HG02884 (cell line): ENCODE results near the gene DNAJB2.
"Not testable (repeated sequence)": the region's sequence is repeated elsewhere in the genome, so short reads cannot be mapped to it uniquely, and the experiment has no call there.

Source experiments
- ATAC-seq: cut with Tn5 transposase; IDR thresholded peaks from one replicate; pipeline ENCODE4 v1.9.1; 2021; ENCODE audit warnings: mild to moderate bottlenecking, moderate library complexity; ENCODE audit not compliant: unreplicated experiment

DNAJB2 gene

DNA sequence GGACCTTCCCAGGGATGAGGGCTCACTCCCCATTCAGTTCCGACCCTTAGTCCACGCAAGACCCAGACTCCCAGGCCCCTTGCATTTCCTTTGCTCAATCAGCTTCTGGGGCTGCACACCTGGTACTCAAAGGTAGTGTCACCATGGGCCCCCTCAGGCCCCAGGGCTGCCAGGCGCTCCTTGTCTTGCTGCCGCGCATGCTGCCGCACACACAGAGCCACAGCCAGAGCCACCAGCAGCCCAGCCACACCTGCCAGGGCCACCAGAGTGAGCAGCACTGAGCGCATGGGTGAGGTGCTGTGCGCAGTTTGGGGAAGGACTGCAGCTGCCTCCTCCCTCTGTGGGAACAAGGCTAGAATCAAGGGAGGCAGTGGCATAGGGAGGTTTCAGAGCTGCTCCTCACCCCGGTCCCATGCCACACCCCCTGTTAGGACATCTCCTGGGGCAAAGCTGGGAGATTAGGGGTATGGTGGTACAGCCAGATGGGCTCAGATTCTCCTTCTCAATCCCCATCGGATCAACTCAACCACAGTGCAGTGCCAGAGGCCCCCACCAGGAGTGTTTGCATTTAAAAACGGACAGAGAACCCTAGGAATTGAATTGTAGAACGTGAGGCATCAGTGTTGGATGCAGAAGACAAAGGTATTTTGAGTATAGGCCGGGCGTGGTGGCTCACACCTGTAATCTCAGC, 18.7 kb downstream of the DNAJB2 start:
- no peak for ATAC-seq

DNA sequence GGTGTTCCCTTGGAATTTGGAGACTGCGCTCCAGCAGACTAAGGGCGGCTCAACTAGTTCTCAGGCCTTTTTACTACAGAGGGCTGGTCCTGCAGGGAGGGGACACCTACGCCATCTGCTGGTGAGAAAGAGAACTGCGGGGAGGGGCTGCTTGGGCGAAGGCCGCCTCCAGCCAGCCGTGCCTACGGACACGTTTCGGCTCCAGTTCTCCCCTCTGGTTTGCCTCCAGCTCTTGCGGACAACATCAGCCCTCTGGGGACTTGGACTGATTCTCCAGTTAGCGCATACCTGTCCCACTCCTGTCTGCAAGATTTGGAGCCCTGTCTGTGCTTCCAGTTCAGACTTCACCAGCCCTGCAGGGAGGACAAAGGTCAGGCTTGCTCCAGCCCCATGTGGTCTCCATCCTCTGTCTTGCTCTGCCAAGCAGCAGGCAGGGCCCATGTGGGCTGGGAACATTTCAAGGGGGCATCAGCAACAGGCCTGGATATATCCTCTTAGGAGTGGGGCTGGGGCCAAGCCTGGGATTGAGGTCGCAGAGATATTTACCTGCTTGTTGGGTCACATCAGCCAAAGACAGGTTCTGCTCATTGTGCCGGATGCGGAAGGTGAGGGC, 19.7 kb downstream of the DNAJB2 start:
- peak; percentile 45 for ATAC-seq

DNA sequence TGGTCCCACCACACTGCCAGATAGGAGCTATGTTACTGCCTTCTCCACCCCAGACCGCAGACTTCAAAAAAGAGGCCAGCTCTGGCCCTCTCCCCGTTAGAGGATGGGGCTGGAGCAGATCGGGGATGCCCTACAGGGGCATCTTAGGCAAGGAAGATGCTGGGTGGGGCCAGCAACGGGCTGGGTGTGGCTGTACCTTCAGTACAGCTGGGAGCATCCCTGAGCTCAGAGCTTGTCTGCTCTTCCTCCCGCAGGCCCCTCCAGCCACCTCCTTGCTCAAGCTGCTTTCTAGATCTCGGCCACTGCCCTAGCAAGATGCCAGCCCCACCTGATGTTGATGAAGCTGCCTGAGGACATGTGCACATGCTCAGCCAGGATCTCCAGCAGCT, 20.2 kb downstream of the DNAJB2 start:
- no peak for ATAC-seq

GRCh38 chr2:219300022-219300421, 20.9 kb downstream of the DNAJB2 start:
- ATAC-seq = no peak

- no peak for ATAC-seq
Observed at GRCh38 chr2:219302412-219302968, 23.3 kb downstream of the DNAJB2 start.

DNA sequence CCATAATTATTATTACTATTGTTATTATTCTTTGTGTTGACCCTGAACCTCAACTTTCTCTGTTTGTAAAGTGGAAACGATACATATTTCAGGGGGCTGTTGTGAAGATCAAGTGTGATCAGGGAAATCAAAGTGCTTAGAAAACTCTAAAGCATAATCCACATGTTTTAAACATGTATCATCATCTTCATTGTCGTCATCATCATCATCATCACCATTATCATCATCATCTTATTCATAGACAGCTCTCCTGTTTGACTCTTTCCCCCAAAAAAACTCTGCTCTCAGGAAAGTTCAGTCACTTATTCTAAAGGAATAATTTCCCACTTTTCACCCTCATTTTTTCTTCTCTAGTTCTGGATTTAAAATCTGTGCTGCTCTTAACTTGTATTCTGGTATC, 25.1 kb downstream of the DNAJB2 start:
- no peak for ATAC-seq

- no peak for ATAC-seq
Observed at GRCh38 chr2:219306047-219306446, 26.9 kb downstream of the DNAJB2 start.

GRCh38 chr2:219308142-219309101, 29.3 kb downstream of the DNAJB2 start:
- no peak for ATAC-seq

DNA sequence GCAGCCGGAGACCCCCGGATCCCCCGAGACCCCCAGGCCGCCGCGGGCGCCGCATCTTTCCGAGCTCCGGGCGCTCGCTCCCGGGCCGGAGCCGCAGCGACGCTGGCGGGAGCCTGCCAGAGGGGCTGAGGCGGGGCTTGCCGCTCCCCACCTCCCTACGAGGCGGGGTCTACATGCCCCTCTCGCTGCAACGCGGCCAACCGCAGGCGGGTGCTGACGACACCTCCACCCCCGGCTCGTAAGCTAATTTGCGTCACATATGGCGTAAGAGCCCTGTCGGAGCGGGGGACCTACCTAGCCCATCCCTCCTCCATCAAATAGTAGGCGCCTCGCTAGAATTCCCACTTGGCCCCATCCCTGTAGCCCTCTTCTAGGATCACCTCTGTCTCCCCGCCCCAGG, 30.1 kb downstream of the DNAJB2 start, which contains the start of gene PTPRN:
TSS of gene PTPRN (minus strand) at position 124 of the 400 bp plus-strand sequence. CDS start at position 55, 69 bp downstream.
- ATAC-seq = no peak

DNA sequence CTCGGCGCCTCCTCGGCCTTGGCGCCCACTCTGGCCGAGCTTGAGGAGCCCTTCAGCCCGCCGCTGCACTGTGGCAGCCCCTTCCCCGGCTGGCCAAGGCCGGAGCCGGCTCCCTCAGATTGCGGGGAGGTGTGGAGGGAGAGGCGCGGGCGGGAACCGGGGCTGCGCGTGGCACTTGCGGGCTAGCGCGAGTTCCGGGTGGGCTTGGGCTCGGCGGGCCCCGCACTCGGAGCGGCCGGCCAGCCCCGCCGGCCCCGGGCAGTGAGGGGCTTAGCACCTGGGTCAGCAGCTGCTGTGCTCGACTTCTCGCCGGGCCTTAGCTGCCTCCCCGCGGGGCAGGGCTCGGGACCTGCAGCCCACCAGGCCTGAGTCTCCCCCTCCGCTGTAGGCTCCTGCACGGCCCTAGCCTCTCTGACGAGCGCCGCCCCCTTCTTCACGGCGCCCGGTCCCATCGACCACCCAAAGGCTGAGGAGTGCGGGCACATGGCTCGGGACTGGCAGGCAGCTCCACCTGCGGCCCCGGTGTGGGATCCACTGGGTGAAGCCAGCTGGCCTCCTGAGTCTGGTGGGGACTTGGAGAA, 33.6 kb downstream of the DNAJB2 start:
- not testable (repeated sequence) for ATAC-seq

- no peak for ATAC-seq
Observed at GRCh38 chr2:219314804-219315468, 35.8 kb downstream of the DNAJB2 start.

DNA sequence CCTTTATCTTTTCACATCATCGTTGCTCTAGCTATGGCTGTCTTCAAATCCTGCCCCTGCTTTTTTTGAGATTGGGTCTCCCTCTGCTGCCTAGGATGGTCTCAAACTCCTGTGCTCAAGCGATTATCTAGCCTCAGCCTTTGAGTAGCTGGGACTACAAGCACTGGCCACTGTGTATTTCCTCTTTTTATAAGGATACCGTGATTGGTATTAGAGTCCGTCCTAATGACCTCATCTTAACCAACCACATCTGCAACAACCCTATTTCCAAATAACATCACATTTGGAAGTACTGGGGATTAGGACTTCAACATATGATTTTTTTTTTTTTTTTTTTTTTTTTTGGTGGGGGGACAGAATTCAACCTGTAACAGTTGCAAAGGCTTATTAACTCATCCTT, 44.3 kb downstream of the DNAJB2 start:
- ATAC-seq = no peak

GRCh38 chr2:219325136-219325535, 46.0 kb downstream of the DNAJB2 start:
- ATAC-seq = no peak

GRCh38 chr2:219325657-219326315, 46.6 kb downstream of the DNAJB2 start:
- ATAC-seq = no peak

- ATAC-seq = no peak
Observed at GRCh38 chr2:219327719-219328118, 48.6 kb downstream of the DNAJB2 start.

DNA sequence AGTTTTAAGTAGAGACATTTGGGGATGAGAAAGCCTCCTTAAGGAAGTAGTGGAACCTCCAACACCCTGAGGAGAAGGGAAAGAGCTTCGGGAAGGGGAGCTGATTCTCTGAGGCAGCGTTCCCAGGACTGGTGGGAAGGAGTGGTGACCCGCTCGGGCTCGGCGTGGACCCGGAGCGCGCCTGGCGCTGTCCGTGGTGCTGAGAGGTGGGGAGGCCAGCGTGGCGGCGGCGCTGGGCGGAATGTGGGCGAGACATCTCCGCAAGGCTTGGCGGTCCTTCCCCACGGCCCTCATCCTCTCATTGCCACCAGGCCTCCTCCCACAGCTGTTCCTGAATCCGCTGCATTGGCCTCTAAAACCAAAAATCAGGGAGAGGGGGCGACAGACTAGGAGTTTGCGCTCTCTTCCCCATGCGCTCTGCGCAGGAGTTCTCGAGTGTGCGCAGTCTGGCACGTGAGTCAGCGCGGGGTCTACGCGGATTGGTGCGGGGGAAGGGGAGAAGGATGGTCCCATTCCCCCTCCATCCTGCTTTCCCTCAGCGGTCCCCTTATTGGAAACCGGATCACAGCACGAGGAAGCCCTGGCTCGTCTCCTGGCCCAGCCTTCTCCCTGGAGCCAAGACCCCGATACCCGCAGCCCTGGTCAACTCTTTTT, 52.5 kb downstream of the DNAJB2 start:
- ATAC-seq = no peak

DNA sequence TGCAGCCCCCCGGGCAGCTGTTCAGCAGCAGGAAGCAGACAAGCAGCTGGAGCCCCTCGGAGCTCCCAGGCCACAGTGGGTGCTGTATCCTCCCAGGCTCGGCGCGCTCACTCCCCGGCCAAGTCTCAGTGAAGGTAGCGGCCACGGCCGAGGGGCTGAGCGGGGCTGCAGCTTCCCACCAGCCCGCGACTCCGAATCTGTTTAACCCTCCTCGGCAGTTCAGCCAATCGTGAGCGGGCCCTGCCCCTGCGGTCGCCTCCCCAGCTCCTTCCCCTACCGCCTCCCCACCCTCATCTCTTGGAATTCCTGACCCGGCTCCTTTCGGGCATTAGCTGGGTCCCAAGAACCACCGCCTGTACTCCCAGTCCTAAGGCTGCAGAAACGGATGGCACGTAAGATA, 53.4 kb downstream of the DNAJB2 start, which contains the start of gene RESP18:
TSS of gene RESP18 (minus strand) at position 203 of the 400 bp plus-strand sequence.
- ATAC-seq = no peak

- no peak for ATAC-seq
Observed at GRCh38 chr2:219334076-219334475, 54.9 kb downstream of the DNAJB2 start.

DNA sequence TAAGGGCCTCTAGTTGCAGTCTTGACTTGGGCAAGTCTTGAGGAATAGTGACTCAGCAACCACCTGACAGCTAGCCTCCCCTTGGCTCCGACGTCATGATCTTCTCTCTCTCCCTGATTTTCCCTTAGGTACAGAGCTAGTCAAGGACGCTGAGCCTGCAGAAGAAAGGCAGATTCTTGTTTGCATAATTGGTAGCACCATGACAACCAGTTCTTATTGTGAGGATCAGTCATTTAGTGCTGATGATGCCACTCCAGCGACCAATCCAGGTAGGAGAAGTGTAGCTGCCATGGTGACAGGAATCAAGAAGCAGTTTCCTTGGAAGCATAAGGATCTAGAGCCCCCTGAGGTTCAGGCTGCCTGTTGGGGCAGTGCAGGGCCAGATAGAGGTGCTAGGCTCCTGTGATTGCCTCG, 56.2 kb downstream of the DNAJB2 start:
- ATAC-seq = no peak
